GM10248 (cell line): ENCODE measurements around the gene AMIGO2.

Experiments used
- CTCF ChIA-PET: fragments of 300-600 bp; sonication (Branson Sonifier 250); formaldehyde crosslinking; extraction: SDS; loops from one replicate; lab custom pipeline; 2021; ENCODE audit warnings: antibody characterized with exemption; lab: Yijun Ruan, JAX
- POLR2A ChIA-PET: fragments of 350-650 bp; sonication (Branson Sonifier 250); formaldehyde crosslinking; extraction: SDS; loops from one replicate; lab custom pipeline; 2020; ENCODE audit warnings: antibody characterized with exemption; lab: Yijun Ruan, JAX
- DNase-seq: peaks from one replicate; pipeline ENCODE4 v3.0.0; 2012; ENCODE audit errors: extremely low spot score
- TF ChIP-seq, protein P1 (sequence below): IDR thresholded peaks from 2 replicates; pipeline ENCODE4 v1.5.1; 2012; ENCODE audit warnings: mild to moderate bottlenecking, low read depth; ENCODE audit errors: extremely low read depth, missing control alignments, control extremely low read depth

The AMIGO2 gene

DNA sequence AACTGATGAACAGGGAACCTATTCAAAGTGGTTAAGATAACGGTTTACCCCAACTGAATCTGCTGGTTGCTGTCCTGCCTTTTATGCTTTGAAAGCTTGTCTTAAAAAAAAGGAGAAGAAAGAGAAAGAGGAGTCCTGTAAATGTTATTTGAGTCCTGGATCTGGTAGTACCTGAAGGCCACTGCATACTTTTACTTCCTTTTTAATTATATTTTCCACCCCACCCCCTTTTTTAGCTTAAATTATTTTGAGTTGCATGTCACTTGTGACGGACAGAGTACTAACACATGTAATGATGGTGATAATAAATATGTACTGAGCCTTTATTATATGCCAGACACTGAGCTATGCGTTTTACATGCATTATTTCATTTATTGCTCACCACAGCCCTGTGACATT is 2.5 kb upstream of the AMIGO2 start:
- DNase-seq, result no peak
- POLR2A ChIA-PET, result no interaction called here
- CTCF ChIA-PET, result interaction anchor here (1.2 to 2.2 kb wide), 2 partner anchors 11 to 59 kb away, joined by 5 to 14 read pairs; no protein-coding TSS in a partner anchor
- TF ChIP-seq, protein P1, sequence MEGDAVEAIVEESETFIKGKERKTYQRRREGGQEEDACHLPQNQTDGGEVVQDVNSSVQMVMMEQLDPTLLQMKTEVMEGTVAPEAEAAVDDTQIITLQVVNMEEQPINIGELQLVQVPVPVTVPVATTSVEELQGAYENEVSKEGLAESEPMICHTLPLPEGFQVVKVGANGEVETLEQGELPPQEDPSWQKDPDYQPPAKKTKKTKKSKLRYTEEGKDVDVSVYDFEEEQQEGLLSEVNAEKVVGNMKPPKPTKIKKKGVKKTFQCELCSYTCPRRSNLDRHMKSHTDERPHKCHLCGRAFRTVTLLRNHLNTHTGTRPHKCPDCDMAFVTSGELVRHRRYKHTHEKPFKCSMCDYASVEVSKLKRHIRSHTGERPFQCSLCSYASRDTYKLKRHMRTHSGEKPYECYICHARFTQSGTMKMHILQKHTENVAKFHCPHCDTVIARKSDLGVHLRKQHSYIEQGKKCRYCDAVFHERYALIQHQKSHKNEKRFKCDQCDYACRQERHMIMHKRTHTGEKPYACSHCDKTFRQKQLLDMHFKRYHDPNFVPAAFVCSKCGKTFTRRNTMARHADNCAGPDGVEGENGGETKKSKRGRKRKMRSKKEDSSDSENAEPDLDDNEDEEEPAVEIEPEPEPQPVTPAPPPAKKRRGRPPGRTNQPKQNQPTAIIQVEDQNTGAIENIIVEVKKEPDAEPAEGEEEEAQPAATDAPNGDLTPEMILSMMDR, result no peak

DNA sequence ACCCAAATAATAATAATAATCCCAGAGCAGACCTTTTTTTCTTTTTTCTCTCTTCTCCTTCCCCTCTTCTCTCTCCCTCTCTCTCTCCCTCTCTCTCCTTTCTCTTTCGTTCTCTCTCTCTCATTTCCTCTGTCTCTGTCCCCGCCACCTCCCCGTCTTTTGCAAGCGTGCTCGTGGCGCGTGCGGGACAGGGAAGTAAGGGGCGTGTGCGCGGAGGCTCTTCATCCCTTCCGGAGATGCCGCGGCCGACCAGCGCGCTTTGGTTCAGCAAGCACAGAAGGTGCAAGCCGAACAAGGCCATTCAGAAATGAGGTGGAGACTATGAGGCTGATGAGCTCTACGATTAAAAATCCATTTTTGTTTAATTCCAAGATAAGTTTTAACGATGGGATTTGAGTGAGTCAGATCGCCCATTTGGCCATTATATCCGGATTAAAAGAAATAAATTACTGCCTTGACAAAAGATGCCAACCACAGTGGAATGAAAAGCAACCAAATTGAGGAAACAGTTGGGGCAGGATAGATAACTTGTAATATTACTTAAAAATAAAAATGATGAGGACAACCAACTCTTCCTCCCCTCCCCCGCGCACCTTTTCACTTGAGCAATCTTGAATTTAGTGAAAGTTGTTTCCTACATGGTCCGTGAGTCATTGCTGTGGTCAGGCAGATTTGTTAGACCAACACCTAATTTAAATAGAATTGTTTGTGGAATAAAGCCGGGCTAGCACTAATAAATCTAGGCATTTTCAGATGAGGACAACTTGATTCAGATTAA is 1.2 kb upstream of the AMIGO2 start:
- ChIA-PET POLR2A (no interaction called here), CTCF (interaction anchor here (1.5 to 2.1 kb wide), 2 partner anchors 10 to 35 kb away, joined by 4 to 10 read pairs; no protein-coding TSS in a partner anchor)
- peak; percentile 22 for DNase-seq
- TF ChIP-seq, protein P1, result no peak

DNA sequence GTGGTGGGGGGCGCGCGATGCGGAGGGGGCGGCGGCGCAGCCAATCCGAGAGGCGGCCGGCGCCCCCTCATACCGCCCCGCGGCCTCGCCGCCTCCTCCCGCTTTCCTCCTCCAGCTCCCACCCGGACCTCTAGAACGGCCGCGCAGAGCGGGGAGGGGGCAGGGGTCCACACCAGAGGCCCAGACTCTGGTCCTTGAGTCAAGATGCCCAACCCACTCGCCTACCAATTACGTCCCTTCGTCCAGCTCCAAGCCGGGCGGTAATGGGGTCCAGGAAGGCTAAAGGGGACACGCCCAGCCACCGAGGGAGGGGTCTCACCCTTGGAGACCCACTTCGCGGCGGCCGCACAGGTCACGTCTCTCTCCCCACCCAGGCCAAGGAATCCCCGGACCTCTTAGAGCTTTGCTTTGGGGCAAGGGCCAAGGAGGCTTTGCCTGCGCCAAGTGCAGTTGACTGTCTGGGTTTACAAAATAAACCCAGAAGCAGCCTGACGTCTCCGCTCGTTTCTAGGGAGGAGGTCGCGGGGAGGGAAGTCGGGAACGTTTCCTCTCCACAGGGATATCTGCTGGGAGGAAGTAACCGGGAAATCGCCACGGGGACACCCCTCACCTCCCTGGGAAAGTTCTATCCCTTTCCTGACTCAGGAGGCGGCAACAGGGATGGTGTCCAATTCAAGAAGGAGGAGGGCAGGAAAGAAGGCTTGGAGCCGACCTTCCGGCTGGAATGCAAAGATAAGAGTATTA is 394 bp upstream of the AMIGO2 start:
- peak; percentile 41 for DNase-seq
- ChIA-PET CTCF (interaction anchor here (0.7 to 2.1 kb wide), 5 partner anchors 9 to 227 kb away, joined by 3 to 10 read pairs (median 4); no protein-coding TSS in a partner anchor), POLR2A (no interaction called here)
- TF ChIP-seq, protein P1, result no peak

DNA sequence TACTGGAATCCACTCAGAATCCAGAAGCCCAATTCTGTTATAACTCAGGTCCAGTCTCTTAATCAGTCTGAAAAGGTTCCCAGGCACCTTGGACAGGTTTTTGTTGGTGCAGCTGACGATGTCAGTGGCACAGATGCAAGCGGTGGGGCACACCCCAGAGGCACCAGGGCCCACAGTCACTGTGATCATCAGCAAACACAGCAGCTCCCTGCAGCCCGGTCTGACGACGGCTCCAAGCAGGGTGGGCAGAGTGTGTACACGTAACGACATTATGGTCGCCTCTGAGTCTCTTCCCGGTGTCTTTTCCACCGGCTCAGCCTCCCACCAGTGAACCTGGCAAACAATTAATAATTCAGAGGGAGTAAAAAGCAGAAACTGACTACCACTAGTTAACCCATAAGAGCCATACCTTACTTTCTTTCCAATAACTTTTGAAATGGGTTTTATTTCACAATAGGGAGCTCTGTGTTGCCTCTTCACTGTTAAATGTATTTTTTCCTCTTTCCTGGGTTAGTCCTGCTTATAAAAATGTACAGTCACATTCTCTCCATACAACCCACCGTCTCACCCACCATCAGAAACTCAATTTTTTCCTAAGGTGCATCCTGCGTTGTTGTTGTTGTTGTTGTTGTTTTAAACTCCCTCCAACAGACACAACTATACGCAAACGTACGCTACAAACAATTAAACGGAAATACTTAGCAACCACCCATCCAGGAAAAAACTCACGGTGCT is 859 bp downstream of the AMIGO2 start:
- ChIA-PET POLR2A (no interaction called here), CTCF (interaction anchor here (0.8 to 2.1 kb wide), 5 partner anchors 8 to 318 kb away, joined by 3 to 10 read pairs (median 4); no protein-coding TSS in a partner anchor)
- DNase-seq, result no peak
- TF ChIP-seq, protein P1, result no peak

DNA sequence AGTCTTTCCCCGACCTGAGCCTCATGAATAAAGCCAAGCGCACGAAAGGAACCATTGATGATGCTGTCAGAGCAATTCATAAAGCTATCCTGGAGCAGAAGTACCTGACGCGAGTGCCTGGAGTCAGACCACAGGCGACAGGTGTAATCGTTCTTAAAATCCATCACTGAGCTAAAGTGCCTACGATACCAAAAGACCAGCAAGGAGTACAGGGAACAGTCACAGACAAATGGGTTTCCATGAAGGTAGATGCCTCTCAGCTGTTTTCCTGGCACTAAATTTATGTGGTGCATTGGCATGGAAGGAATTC is 1.7 kb downstream of the AMIGO2 start:
- CTCF ChIA-PET, result interaction anchor here (0.8 to 1.9 kb wide), 2 partner anchors 17 to 229 kb away, joined by 3 to 4 read pairs; no protein-coding TSS in a partner anchor
- no peak for DNase-seq
- TF ChIP-seq, protein P1, result no peak
- POLR2A ChIA-PET, result no interaction called here
